Erythroblast (primary cell): Measurements from ENCODE around the gene DEGS1.

Source experiments
- GATA1 ChIP-seq: IDR thresholded peaks from 2 replicates; pipeline ENCODE4 v1.6.1; 2011; ENCODE audit warnings: low read depth, mild to moderate bottlenecking, control low read depth, low read length, moderate library complexity
- POLR2A ChIP-seq: IDR thresholded peaks from 2 replicates; pipeline ENCODE4 v1.6.1; 2011; ENCODE audit warnings: mild to moderate bottlenecking, low read length

- TF ChIP-seq POLR2A (no peak), GATA1 (no peak)
Observed at GRCh38 chr1:224201383-224201782, 18.3 kb downstream of the DEGS1 start.
